Measurements from ENCODE around the gene RASGRP4. TPM values are rescaled to one million over a fixed set of nuclear protein-coding genes. Genes with fewer than 3 reads are reported as not detected.

The RASGRP4 gene
- total RNA-seq, 1 experiment from 2014 or later: not detected

DNA sequence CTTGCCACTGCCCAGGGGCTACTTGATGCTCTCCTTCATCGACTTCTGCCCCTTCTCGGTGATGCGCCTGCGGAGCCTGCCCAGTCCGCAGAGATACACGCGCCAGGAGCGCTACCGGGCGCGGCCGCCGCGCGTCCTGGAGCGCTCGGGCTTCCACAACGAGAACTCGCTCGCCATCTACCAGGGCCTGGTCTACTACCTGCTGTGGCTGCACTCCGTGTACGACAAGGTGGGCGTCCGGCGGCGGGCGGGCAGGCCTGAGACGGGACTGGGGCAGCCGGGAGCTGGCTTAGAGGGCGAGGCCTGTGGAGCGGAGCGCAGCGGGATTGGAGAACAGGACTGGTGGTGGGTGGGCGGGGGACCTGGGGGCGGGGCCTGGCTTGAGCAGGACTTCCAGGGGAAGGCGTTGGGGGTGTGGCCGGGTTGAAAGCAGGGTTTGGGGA, 64.4 kb downstream of the RASGRP4 start:
- intact Hi-C loops (cut with micrococcal nuclease; ENCODE audit: unreplicated experiment) (no loop called here), in situ Hi-C loops (cut with HindIII; ENCODE audit: low pct_unique_long_range_greater_than_20kb, low sequenced_read_pairs) (no loop called here)
- H3K36me3 ChIP-seq (ENCODE audit: control insufficient read depth, insufficient read depth, low read length): no peaks in the 10 kb centered on the region
- ATAC-seq (peak; percentile 93), DNase-seq (ENCODE audit: low read depth, low spot score) (peak; percentile 28)
- no peaks in the 10 kb centered on the region for H3K9me3 ChIP-seq (ENCODE audit: control insufficient read depth, insufficient read depth, low read depth, low read length)
- 0 out of 2 replicates have a peak, but pooled peaks cover 3% of the 10 kb centered on the region for H3K4me1 ChIP-seq (ENCODE audit: control insufficient read depth, insufficient read depth, low read length)
- peak overlapping the region; percentile 29; the same call in 1 of the 2 replicates for H3K27ac ChIP-seq (ENCODE audit: low read length)
- 0 out of 2 replicates have a peak, but pooled peaks have one; percentile 10 for TF ChIP-seq SIN3A (IDR thresholded peaks at IDR 0.05; ENCODE audit: borderline replicate concordance, insufficient read depth, low read depth, low read length)
- TF ChIP-seq, protein P1, sequence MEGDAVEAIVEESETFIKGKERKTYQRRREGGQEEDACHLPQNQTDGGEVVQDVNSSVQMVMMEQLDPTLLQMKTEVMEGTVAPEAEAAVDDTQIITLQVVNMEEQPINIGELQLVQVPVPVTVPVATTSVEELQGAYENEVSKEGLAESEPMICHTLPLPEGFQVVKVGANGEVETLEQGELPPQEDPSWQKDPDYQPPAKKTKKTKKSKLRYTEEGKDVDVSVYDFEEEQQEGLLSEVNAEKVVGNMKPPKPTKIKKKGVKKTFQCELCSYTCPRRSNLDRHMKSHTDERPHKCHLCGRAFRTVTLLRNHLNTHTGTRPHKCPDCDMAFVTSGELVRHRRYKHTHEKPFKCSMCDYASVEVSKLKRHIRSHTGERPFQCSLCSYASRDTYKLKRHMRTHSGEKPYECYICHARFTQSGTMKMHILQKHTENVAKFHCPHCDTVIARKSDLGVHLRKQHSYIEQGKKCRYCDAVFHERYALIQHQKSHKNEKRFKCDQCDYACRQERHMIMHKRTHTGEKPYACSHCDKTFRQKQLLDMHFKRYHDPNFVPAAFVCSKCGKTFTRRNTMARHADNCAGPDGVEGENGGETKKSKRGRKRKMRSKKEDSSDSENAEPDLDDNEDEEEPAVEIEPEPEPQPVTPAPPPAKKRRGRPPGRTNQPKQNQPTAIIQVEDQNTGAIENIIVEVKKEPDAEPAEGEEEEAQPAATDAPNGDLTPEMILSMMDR (IDR thresholded peaks at IDR 0.05): no peak
- ChIA-PET POLR2A (interaction anchor here (0.5 to 0.7 kb wide), 3 partner anchors 14 to 229 kb away, joined by 4 to 11 read pairs (median 8); no protein-coding TSS in a partner anchor), CTCF (interaction anchor here (0.5 to 0.7 kb wide), 2 partner anchors 27 to 219 kb away, joined by 3 to 7 read pairs; partner anchors contain the start of gene SPRED3)
- H3K27me3 ChIP-seq (ENCODE audit: control insufficient read depth, insufficient read depth, low read length): peaks cover 10% of the 10 kb centered on the region
- H3K4me3 ChIP-seq (ENCODE audit: low read depth in 2 of 2, low read length in 2 of 2): peak overlapping the region; percentile 67 to 80
- BruUV-seq (replicated peaks): no TSS peak

GRCh38 chr19:38360839-38361631, 65.0 kb downstream of the RASGRP4 start:
- H3K27me3 ChIP-seq (ENCODE audit: control insufficient read depth, insufficient read depth, low read length): peaks cover 10% of the 10 kb centered on the region
- POLR2A ChIA-PET: interaction anchor here (0.5 to 0.8 kb wide), 3 partner anchors 14 to 230 kb away, joined by 4 to 8 read pairs (median 6); partner anchors contain the start of gene GGN
- H3K27ac ChIP-seq (ENCODE audit: low read length): no peak overlapping the region
- H3K36me3 ChIP-seq (ENCODE audit: control insufficient read depth, insufficient read depth, low read length): no peaks in the 10 kb centered on the region
- H3K4me3 ChIP-seq (ENCODE audit: low read depth in 2 of 2, low read length in 2 of 2): peak overlapping the region; percentile 67 to 80
- BruUV-seq (replicated peaks): no TSS peak
- H3K9me3 ChIP-seq (ENCODE audit: control insufficient read depth, insufficient read depth, low read depth, low read length): no peaks in the 10 kb centered on the region
- in situ Hi-C loops (cut with HindIII; ENCODE audit: low pct_unique_long_range_greater_than_20kb, low sequenced_read_pairs): no loop called here
- intact Hi-C loops (cut with micrococcal nuclease; ENCODE audit: unreplicated experiment): no loop called here
- 0 out of 2 replicates have a peak, but pooled peaks cover 3% of the 10 kb centered on the region for H3K4me1 ChIP-seq (ENCODE audit: control insufficient read depth, insufficient read depth, low read length)
- no peak for DNase-seq (ENCODE audit: low read depth, low spot score)
- CTCF ChIA-PET: interaction anchor here (0.5 to 0.7 kb wide), 2 partner anchors 27 to 218 kb away, joined by 3 to 7 read pairs; partner anchors contain the start of gene SPRED3
- peak; percentile 20 for ATAC-seq
- TF ChIP-seq SIN3A (IDR thresholded peaks at IDR 0.05; ENCODE audit: borderline replicate concordance, insufficient read depth, low read depth, low read length): 0 out of 2 replicates have a peak, but pooled peaks have one; percentile 30
- TF ChIP-seq REST (IDR thresholded peaks at IDR 0.05; ENCODE audit: insufficient read depth in 1 of 2, low read depth in 2 of 2, low read length in 1 of 2): no peak

DNA sequence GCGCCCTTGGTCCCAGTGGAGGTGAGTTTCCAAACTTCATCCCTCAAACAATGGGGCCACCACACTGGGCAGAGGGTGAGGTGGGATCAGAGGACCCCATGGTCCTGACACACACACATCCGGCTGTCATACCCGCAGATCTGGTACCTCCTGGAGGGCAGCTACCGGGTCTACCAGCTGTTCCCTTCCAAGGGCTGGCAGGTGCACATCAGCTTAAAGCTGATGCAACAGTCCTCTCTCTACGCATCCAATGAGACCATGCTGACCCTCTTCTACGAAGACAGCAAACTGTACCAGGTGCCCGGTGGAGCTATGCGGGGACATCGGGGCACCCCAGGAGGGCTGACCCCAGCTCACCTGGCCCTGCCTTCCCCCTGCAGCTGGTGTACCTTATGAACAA, 65.7 kb downstream of the RASGRP4 start:
- POLR2A ChIA-PET: interaction anchor here (0.8 kb wide), 1 partner anchor 28 kb away, joined by 6 read pairs; the partner anchor contains the start of gene GGN
- DNase-seq (ENCODE audit: low read depth, low spot score): no peak
- Histone ChIP-seq H3K4me1 (ENCODE audit: control insufficient read depth, insufficient read depth, low read length) (0 out of 2 replicates have a peak, but pooled peaks cover 3% of the 10 kb centered on the region), H3K36me3 (ENCODE audit: control insufficient read depth, insufficient read depth, low read length) (no peaks in the 10 kb centered on the region), H3K4me3 (ENCODE audit: low read depth in 2 of 2, low read length in 2 of 2) (no peak overlapping the region), H3K9me3 (ENCODE audit: control insufficient read depth, insufficient read depth, low read depth, low read length) (no peaks in the 10 kb centered on the region), H3K27ac (ENCODE audit: low read length) (no peak overlapping the region), H3K27me3 (ENCODE audit: control insufficient read depth, insufficient read depth, low read length) (peaks cover 10% of the 10 kb centered on the region)
- no TSS peak for BruUV-seq (replicated peaks)
- intact Hi-C loops (cut with micrococcal nuclease; ENCODE audit: unreplicated experiment) (no loop called here), in situ Hi-C loops (cut with HindIII; ENCODE audit: low pct_unique_long_range_greater_than_20kb, low sequenced_read_pairs) (no loop called here)
- CTCF ChIA-PET: no interaction called here
- TF ChIP-seq REST (IDR thresholded peaks at IDR 0.05; ENCODE audit: insufficient read depth in 1 of 2, low read depth in 2 of 2, low read length in 1 of 2): no peak
- TF ChIP-seq, protein P1 (IDR thresholded peaks at IDR 0.05): no peak
- no peak for TF ChIP-seq SIN3A (IDR thresholded peaks at IDR 0.05; ENCODE audit: borderline replicate concordance, insufficient read depth, low read depth, low read length)
- no peak for TF ChIP-seq TCF7L2 (IDR thresholded peaks at IDR 0.05; ENCODE audit: low read depth, low read length)
- ATAC-seq: no peak
